GM12873 (cell line): ENCODE data around the gene TANC1.

Experiments used
- TF ChIP-seq, protein P1 (sequence below): IDR thresholded peaks from 2 replicates; pipeline ENCODE4 v1.5.1; 2012; ENCODE audit warnings: low read depth, mild to moderate bottlenecking, moderate library complexity, low read length, control low read depth; ENCODE audit not compliant: insufficient read depth; ENCODE audit errors: missing control alignments

TANC1 gene

DNA sequence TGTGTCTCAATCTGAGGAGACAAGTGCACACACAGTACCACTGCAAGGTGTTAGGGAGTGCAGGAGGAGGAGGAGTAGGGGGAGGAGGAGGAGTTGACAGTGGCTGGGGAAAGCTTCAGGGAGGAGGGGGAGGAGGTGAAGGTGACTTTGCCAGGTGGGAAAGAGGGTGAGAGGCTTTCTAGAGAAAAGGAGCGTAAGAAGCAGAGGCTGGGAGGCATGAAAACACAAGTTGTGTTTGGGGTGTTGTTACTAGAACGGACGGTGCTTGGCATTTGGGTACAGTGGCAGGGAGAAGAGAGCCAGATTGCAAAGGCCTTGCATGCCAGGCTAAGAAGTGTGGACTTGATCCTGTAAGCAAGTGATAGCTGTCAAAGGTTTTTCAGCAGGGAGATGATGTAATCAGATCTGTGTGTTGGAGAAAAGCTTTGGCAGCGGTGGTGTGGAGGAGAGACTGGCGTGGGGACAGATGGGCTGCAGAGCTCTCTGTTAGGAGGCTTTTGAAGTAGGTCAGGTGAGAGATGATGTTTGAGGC is 16.2 kb downstream of the TANC1 start:
- TF ChIP-seq, protein P1, sequence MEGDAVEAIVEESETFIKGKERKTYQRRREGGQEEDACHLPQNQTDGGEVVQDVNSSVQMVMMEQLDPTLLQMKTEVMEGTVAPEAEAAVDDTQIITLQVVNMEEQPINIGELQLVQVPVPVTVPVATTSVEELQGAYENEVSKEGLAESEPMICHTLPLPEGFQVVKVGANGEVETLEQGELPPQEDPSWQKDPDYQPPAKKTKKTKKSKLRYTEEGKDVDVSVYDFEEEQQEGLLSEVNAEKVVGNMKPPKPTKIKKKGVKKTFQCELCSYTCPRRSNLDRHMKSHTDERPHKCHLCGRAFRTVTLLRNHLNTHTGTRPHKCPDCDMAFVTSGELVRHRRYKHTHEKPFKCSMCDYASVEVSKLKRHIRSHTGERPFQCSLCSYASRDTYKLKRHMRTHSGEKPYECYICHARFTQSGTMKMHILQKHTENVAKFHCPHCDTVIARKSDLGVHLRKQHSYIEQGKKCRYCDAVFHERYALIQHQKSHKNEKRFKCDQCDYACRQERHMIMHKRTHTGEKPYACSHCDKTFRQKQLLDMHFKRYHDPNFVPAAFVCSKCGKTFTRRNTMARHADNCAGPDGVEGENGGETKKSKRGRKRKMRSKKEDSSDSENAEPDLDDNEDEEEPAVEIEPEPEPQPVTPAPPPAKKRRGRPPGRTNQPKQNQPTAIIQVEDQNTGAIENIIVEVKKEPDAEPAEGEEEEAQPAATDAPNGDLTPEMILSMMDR, result no peak

DNA sequence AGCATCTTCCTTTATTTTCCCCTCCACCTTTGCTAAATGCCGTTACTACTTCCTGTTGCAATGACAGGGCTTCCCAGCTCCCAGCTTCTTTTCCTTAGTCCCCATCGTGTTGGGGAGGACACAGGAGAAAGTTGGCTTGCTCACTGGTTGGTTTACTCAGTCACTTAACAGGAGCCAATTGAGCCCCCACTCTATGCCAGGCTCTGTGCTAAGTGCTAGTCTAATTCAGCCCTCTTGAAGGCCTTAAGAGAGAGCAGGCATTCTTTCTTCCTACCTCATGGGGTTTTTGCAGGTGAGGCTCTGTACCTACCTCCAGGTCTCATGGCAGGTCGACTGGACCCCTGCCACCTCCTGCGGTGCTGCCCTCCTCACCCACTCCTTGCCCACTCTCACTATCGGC is 20.1 kb downstream of the TANC1 start:
- TF ChIP-seq, protein P1, result no peak

DNA sequence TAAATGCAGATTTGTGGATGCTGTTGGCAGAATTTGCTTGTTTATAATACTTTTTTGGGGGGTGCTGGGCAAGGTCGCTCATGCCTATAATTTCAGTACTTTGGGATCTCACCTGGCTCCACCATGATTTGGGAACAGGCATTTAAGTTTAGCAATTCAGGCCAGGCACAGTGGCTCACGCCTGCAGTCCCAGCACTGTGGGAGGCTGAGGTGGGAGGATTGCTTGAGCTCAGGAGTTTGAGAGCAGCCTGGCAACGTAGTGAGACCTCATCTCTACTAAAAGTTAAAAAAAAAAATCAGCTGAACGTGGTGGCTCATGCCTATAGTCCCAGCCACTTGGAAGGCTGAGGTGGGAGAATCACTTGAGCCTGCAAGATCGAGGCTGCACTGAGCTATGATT is 20.7 kb downstream of the TANC1 start:
- TF ChIP-seq, protein P1, result no peak

DNA sequence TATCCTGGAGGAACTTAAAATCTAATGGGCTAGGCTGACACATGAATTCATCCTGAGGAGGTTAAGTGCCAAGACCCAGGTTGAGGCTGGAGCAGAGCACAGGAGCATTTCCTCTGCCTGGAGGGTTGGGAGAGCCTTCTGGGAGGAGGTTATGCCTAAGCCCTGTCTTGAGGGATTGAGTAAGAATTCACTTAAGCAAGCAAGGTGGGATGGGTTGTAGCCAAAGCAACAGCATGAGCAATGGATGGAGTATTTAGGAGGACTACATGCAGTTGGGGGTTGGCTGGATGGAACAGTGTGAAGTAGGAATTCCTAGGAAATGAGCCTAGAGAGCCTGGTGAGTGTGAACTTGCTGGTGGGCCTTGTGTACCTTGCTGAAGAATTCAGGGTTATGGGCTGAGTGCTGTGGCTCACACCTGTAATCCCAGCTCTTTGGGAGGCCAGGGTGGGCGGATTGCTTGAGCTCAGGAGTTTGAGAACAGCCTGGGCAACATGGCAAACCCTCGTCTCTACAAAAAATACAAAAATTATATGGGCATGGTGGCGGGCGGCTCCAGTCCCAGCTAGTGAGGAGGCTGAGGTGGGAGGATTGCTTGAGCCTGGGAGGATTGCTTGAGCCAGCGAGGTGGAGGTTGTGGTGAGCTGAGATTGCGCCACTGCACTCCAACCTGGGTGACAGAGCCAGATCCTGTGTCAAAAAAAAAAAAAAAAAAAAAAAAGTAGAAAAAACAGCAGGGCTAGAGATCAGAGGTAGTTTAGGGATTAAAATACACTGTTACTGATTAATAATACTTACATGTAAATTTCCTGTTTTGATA is 22.2 kb downstream of the TANC1 start:
- TF ChIP-seq, protein P1, result no peak

DNA sequence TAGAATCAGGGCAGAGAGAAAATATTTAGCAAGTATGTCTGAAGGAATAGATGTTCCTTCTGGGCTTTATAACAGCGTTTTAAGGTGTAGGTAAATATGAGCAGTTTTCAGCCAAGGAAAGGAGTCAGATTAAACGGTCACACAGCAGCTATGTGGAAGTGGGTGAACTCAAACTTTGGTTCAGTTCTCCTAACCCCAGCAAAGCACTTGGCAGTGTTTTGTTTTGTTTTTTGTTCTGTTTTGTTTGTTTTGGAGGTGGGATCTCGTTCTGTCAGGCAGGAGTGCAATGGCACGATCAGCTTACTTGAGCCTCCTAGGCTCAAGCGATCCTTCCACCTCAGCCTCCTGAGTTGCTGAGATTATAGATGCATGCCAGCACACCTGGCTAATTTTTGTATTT is 24.6 kb downstream of the TANC1 start:
- TF ChIP-seq, protein P1, result no peak

DNA sequence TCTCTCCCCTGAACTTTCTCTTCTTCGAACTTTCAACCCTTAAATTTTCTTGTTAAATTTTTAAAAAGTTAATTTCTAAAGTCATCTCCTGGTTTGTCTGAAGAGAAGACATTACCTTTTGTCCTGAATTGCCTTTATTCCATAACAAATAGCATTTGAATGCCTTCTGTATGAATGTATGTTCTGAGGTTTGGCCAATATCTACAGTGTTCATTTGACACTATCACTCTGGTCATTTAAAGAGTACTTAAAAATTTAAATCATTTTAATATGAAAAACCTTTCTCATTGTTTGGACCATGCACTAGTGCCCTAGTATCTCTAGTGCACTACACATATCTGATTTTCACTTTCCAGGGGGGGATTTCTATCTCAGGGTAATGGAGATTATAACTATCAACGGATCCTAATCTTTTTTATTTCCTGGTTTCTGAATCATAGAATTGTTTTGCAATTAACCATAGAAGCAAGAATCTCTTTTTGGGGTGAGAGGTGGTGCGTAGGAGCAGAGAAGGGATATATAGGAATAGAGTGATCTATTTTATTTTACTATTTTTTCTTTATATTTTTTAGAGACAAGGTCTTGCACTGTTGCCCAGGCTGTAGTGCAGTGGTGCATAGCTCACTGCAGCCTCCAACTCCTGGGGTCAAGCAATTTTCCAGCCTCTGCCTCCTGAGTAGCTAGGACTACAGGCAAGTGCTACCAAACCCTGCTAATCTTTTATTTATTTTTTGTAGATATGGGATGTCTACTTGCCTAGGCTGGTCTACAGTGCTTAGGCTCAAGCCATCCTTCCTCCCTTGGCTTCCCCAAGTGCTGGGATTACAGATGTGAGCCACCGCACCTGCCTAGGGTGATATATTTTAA is 25.5 kb downstream of the TANC1 start:
- TF ChIP-seq, protein P1, result no peak
